Measurements from ENCODE around the gene MAPK14.

DNA sequence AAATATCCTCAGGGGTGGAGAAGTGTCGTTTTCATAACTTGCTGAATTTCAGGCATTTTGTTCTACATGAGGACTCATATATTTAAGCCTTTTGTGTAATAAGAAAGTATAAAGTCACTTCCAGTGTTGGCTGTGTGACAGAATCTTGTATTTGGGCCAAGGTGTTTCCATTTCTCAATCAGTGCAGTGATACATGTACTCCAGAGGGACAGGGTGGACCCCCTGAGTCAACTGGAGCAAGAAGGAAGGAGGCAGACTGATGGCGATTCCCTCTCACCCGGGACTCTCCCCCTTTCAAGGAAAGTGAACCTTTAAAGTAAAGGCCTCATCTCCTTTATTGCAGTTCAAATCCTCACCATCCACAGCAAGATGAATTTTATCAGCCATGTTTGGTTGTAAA, 82.4 kb downstream of the MAPK14 start:
- no peak for TF ChIP-seq POLR2A (IDR thresholded peaks at IDR 0.05; ENCODE audit: low read depth, low read length)
- no peak for TF ChIP-seq GATA2 (IDR thresholded peaks at IDR 0.05; ENCODE audit: insufficient read depth, insufficient read length, low read depth, low read length)
